Measurements from ENCODE around the gene PAQR6. TPM values are rescaled to one million over a fixed set of nuclear protein-coding genes. Genes with fewer than 3 reads are reported as not detected.

Gene PAQR6
- total RNA-seq, 6 donors from 2014 or later, result 1.3 to 10.5 (median 2.9) TPM

- Histone ChIP-seq H3K36me3 (peaks cover 9 to 37% (median 22%) of the 10 kb centered on the region in 4 donors), H3K9me3 (no peaks in the 10 kb centered on the region), H3K27me3 (peaks cover 0 to 8% (median 0%) of the 10 kb centered on the region in 4 donors), H3K27ac (no peak overlapping the region), H3K4me3 (peak overlapping the region; percentile 4 to 42 (median 34)), H3K4me1 (peaks cover 13 to 35% (median 29%) of the 10 kb centered on the region in 4 donors)
- 3 to 39% methylated on average over 3 to 69 of the region's 69 CpGs for WGBS, 2 donors
- ATAC-seq (ENCODE audit: low FRiP score in 2 of 2) (peak in 1 of 2 donors; percentile 6), DNase-seq (peak; percentile 27 to 88)
- no peak for TF ChIP-seq EP300 (IDR thresholded peaks at IDR 0.05)
- TF ChIP-seq CTCF (IDR thresholded peaks at IDR 0.05), result no peak
- no peak for TF ChIP-seq POLR2AphosphoS5 (IDR thresholded peaks at IDR 0.05)
- TF ChIP-seq POLR2A (IDR thresholded peaks at IDR 0.05), result no peak
These were observed 2.2 kb downstream of the PAQR6 start for GRCh38 chr1:156245451-156246232.

- ATAC-seq (ENCODE audit: low FRiP score in 2 of 2) (no peak), DNase-seq (no peak)
- Histone ChIP-seq H3K27ac (no peak overlapping the region), H3K4me1 (peaks cover 13 to 35% (median 29%) of the 10 kb centered on the region in 4 donors), H3K9me3 (no peaks in the 10 kb centered on the region), H3K27me3 (peaks cover 0 to 8% (median 0%) of the 10 kb centered on the region in 4 donors), H3K36me3 (peaks cover 2 to 37% (median 17%) of the 10 kb centered on the region in 4 donors), H3K4me3 (no peak overlapping the region)
- TF ChIP-seq EP300 (IDR thresholded peaks at IDR 0.05) (no peak), CTCF (IDR thresholded peaks at IDR 0.05) (no peak), POLR2AphosphoS5 (IDR thresholded peaks at IDR 0.05) (no peak), POLR2A (IDR thresholded peaks at IDR 0.05) (no peak)
- 92 to 94% methylated on average over 17 of the region's 17 CpGs for WGBS, 2 donors
These were observed 3.1 kb downstream of the PAQR6 start for GRCh38 chr1:156244712-156245111.

- Histone ChIP-seq H3K4me1 (peaks cover 13 to 35% (median 29%) of the 10 kb centered on the region in 4 donors), H3K27ac (no peak overlapping the region), H3K9me3 (no peaks in the 10 kb centered on the region), H3K36me3 (peaks cover under 1 to 37% (median 19%) of the 10 kb centered on the region in 4 donors), H3K27me3 (peaks cover 0 to 8% (median 0%) of the 10 kb centered on the region in 4 donors), H3K4me3 (no peak overlapping the region)
- WGBS, 2 donors, result 100% methylated on average over 2 of the region's 2 CpGs; no CpG with 5 or more reads in 1 of the 2 donors
- TF ChIP-seq POLR2AphosphoS5 (IDR thresholded peaks at IDR 0.05) (no peak), EP300 (IDR thresholded peaks at IDR 0.05) (no peak), POLR2A (IDR thresholded peaks at IDR 0.05) (no peak), CTCF (IDR thresholded peaks at IDR 0.05) (no peak)
- DNase-seq (no peak), ATAC-seq (ENCODE audit: low FRiP score in 2 of 2) (no peak)
These were observed 3.7 kb downstream of the PAQR6 start for GRCh38 chr1:156244126-156244525.

GRCh38 chr1:156242738-156243137 lies 5.1 kb downstream of the PAQR6 start:
- Histone ChIP-seq H3K27ac (no peak overlapping the region), H3K4me1 (peaks cover 13 to 30% (median 27%) of the 10 kb centered on the region in 4 donors), H3K9me3 (no peaks in the 10 kb centered on the region), H3K4me3 (no peak overlapping the region), H3K27me3 (peaks cover 0 to 8% (median 0%) of the 10 kb centered on the region in 4 donors), H3K36me3 (peaks cover 13 to 46% (median 29%) of the 10 kb centered on the region in 4 donors)
- ATAC-seq (ENCODE audit: low FRiP score in 2 of 2) (no peak), DNase-seq (no peak)
- WGBS, 2 donors, result 83 to 88% methylated on average over 5 to 10 of the region's 10 CpGs
- TF ChIP-seq POLR2AphosphoS5 (IDR thresholded peaks at IDR 0.05), result no peak
- no peak for TF ChIP-seq CTCF (IDR thresholded peaks at IDR 0.05)
- no peak for TF ChIP-seq POLR2A (IDR thresholded peaks at IDR 0.05)
- no peak for TF ChIP-seq EP300 (IDR thresholded peaks at IDR 0.05)

All from upper lobe of left lung (tissue), 6 donors.